Heart left ventricle (tissue), 13 donors: ENCODE data around the gene MAP3K5.

Source experiments
- POLR2A ChIP-seq, 2 donors: fragments of 450-650 bp; IDR thresholded peaks; one replicate each; pipeline ENCODE4 v1.6.1; 2017; ENCODE audit warnings: antibody characterized with exemption in 2 of 2, mild to moderate bottlenecking in 2 of 2, moderate library complexity in 2 of 2
- TF ChIP-seq, protein P1 (sequence below), 12 donors: fragments of 200-600 bp; sonication (generic) in 4 of 12; IDR thresholded peaks; one replicate each; pipeline versions ENCODE4 v1.5.0 to v1.8.0; 2018 to 2022; ENCODE audit warnings: antibody characterized with exemption in 12 of 12, mild to moderate bottlenecking in 5 of 12
- donor health status: ischemic (EF 13 %, LVEDD 7.1; RV severe dilation, severe dysfunction).
- donor health status: DM: no; HTN: yes; CAD: no.
- donor health status: DM: no; HTN: no; CAD: no.
- donor health status: ischemic (EF 25% LVEDD 6.9; RV normal size, moderate dysfunction).
- donor health status: ischemic (EF 25% LVEDD 5.7; RV mildly dilated, moderate dysfunction).
- donor health status: ischemic (EF 35%, LVEDD 5.7; RV mildly dilated, moderate dysfunction).
- donor health status: nonischemic (EF 11% LVEDD 7.7; RV severe dilation, severe dysfunction).
- donor health status: DM: yes; HTN: yes; CAD: no.
- donor health status: PGD.
- donor health status: ischemic (EF 29% LVEDD 5.4; RV normal size, mild dysfunction).
- donor health status: nonischemic (EF 23%, LVEDD 6.1; RV moderate dilation, normal function).

DNA sequence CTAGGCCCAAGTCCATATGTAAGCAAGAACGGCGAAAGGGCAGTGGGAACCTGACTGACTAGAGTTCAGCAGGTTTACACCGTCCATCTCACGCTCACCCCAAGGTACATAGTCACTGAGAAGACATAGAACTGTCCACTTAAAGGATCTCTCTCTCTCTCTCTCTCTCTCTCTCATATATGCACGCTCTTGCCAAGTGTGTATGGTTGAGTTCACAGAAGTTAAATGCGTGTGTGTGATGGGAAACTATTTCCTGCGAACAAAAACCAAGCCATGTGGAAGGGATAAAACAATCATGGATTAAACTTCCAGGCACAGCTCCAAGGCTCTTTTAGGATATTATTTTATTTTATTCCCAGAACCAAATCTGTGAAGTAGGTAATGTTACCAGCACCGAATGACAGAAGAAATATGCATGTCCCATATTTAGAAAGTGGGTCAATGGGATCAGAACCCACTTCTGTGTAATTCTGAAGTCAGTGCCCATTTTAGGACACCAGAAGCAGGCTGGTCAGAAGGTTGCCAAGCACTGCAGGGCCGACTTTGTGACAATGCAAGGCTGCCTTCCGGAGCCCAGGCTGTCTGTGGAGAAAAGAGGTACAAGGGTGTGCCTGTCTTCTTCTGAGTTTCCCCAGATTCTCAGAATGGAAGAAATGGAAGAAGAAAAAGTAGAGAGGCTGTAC is 192.8 kb downstream of the MAP3K5 start:
- TF ChIP-seq, protein P1, sequence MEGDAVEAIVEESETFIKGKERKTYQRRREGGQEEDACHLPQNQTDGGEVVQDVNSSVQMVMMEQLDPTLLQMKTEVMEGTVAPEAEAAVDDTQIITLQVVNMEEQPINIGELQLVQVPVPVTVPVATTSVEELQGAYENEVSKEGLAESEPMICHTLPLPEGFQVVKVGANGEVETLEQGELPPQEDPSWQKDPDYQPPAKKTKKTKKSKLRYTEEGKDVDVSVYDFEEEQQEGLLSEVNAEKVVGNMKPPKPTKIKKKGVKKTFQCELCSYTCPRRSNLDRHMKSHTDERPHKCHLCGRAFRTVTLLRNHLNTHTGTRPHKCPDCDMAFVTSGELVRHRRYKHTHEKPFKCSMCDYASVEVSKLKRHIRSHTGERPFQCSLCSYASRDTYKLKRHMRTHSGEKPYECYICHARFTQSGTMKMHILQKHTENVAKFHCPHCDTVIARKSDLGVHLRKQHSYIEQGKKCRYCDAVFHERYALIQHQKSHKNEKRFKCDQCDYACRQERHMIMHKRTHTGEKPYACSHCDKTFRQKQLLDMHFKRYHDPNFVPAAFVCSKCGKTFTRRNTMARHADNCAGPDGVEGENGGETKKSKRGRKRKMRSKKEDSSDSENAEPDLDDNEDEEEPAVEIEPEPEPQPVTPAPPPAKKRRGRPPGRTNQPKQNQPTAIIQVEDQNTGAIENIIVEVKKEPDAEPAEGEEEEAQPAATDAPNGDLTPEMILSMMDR (IDR thresholded peaks at IDR 0.05), result no peak
- no peak for TF ChIP-seq POLR2A (IDR thresholded peaks at IDR 0.05)
